Activated CD4-positive, alpha-beta T cell treated with anti-CD3 and anti-CD28 coated beads, Interleukin-2, amount 10 ng/mL, durations not matched to agents 7 days and 5 days (primary cell): ENCODE measurements around the gene KDM4B. TPM values are rescaled to one million over a fixed set of nuclear protein-coding genes. Genes with fewer than 3 reads are reported as not detected.
A peak's percentile ranks its signal among the peaks of the same experiment; 100 is the strongest.

Experiments used
- CTCF ChIA-PET: fragments of 350-600 bp; sonication (Branson Sonifier 250); formaldehyde crosslinking; loops from one replicate; lab custom pipeline; 2021; ENCODE audit warnings: antibody characterized with exemption; lab: Charles Lee
- POLR2A ChIA-PET: fragments of 350-600 bp; sonication (Branson Sonifier 250); formaldehyde crosslinking; loops from one replicate; lab custom pipeline; 2021; ENCODE audit warnings: antibody characterized with exemption; lab: Charles Lee
- DNase-seq: peaks from one replicate; pipeline ENCODE4 v3.0.0-alpha.2; 2020
- H3K27ac Mint-ChIP-seq: one replicate; pipeline ENCODE4 v1.8.0; 2021; ENCODE audit warnings: mild to moderate bottlenecking, moderate library complexity, mixed read lengths
- H3K27me3 Mint-ChIP-seq: one replicate; pipeline ENCODE4 v1.8.0; 2021; ENCODE audit warnings: mixed read lengths
- H3K36me3 Mint-ChIP-seq: one replicate; pipeline ENCODE4 v1.8.0; 2021; ENCODE audit warnings: low read depth, mixed read lengths
- H3K4me1 Mint-ChIP-seq: one replicate; pipeline ENCODE4 v1.8.0; 2021; ENCODE audit warnings: mixed read lengths
- H3K4me3 Mint-ChIP-seq: one replicate; pipeline ENCODE4 v1.8.0; 2021; ENCODE audit warnings: mild to moderate bottlenecking, moderate library complexity, mixed read lengths
- H3K9me3 Mint-ChIP-seq: one replicate; pipeline ENCODE4 v1.8.0; 2021; ENCODE audit warnings: mixed read lengths
- total RNA-seq, 2 experiments: library from RNA; stranded (reverse); gene quantifications; one replicate each; pipeline ENCODE4 v1.2.3, GENCODE V29; 2021

KDM4B gene
- total RNA-seq, 2 experiments from 2014 or later = 37.1 to 40.2 TPM

DNA sequence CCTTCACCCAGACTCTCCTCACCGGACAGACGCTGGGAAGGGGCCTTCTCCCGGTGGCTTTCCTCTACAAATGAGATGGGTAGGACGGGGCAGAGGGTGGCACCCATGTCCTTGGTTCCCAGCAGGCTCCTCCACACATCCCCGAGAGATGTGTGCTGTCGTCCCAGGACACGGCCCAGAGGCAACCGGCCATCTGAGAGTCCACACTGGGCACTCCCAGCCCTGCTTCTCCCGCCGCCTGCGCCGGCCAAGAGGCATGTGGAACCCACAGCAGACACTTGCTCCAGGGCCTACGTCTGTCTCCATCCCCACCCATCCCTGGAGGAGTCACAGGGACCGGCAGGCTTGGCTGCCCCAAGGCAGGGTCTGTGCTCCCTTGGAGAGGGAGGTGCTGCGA is 179.9 kb downstream of the KDM4B start:
- H3K4me3 Mint-ChIP-seq = no peak overlapping the region
- ChIA-PET POLR2A (no interaction called here), CTCF (no interaction called here)
- no peak overlapping the region for H3K27ac Mint-ChIP-seq
- no peaks in the 10 kb centered on the region for H3K9me3 Mint-ChIP-seq
- H3K27me3 Mint-ChIP-seq = no peaks in the 10 kb centered on the region
- no peak for DNase-seq
- no peaks in the 10 kb centered on the region for H3K4me1 Mint-ChIP-seq
- peaks cover 3% of the 10 kb centered on the region for H3K36me3 Mint-ChIP-seq

DNA sequence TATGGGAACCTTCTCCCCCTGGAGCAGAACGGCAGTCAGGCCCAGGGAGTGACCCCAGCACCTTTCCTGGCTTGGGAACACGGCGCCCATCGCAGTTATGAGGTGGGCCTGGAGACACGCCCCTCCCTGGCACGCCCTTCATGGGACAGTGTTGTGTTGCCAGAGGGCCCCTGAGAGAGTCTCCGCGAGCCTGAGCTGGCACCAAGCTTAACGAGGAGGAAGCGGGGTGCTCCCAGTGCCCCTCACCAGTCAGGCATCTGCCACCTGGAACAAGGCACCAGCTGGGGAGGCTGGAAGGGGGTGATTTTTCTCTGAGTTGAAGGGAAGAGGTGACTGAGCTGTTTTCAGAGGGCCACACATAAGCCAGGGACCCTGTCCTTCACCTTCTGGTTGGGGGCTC is 180.6 kb downstream of the KDM4B start:
- ChIA-PET POLR2A (interaction anchor here (0.7 kb wide), 1 partner anchor 1259 kb away, joined by 3 read pairs; no protein-coding TSS in a partner anchor), CTCF (no interaction called here)
- no peak overlapping the region for H3K4me3 Mint-ChIP-seq
- H3K4me1 Mint-ChIP-seq = no peaks in the 10 kb centered on the region
- no peaks in the 10 kb centered on the region for H3K27me3 Mint-ChIP-seq
- H3K27ac Mint-ChIP-seq = no peak overlapping the region
- DNase-seq = no peak
- no peaks in the 10 kb centered on the region for H3K9me3 Mint-ChIP-seq
- peaks cover 3% of the 10 kb centered on the region for H3K36me3 Mint-ChIP-seq

DNA sequence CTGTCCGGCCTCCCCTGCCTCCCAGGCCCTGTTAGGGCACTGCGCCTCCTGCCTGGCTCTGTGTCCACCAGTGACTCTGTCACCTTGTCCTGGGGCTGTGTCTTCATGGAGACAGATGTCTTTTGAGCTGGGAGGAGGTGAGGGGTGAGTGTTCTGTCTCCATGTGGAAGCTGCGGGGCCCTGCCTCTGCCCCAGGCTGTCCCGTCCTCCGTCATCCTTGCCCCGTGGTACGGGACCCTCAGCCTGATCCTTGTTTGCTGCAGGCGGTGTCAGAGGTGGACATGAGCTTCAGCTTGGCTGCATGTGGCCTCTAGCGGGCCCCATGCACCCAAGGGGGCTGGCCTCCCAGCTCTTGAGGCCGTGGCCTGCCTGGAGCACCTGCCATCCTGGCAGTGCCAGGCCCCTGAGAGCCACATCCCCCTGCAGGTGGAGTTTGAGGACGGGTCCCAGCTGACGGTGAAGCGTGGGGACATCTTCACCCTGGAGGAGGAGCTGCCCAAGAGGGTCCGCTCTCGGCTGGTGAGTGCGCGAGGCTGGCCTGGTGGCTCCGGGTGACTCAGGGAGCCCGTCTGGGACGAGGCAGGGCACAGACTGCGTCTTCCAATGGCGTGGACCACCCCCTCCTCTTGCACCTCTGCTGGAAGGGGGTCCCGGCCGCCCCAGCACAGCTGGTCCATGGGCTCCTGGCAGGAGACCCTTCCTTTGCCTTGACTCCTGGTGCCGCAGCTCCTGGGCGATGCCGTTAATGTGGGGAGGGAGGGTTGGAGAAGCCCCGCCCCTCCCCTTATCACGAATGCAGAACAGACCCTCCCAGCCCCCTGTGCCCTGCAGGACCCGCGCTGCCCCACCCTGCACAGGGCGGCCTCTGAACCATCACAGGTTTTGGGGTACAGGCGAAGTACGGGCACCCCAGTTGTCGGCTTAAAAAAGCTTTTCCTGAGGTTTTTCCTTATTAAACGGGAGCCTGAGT is 181.3 kb downstream of the KDM4B start:
- no peak for DNase-seq
- H3K27ac Mint-ChIP-seq = no peak overlapping the region
- no peaks in the 10 kb centered on the region for H3K27me3 Mint-ChIP-seq
- no peaks in the 10 kb centered on the region for H3K4me1 Mint-ChIP-seq
- peaks cover 3% of the 10 kb centered on the region for H3K36me3 Mint-ChIP-seq
- ChIA-PET POLR2A (interaction anchor here (0.7 kb wide), 1 partner anchor 1260 kb away, joined by 3 read pairs; no protein-coding TSS in a partner anchor), CTCF (no interaction called here)
- H3K9me3 Mint-ChIP-seq = no peaks in the 10 kb centered on the region
- no peak overlapping the region for H3K4me3 Mint-ChIP-seq

DNA sequence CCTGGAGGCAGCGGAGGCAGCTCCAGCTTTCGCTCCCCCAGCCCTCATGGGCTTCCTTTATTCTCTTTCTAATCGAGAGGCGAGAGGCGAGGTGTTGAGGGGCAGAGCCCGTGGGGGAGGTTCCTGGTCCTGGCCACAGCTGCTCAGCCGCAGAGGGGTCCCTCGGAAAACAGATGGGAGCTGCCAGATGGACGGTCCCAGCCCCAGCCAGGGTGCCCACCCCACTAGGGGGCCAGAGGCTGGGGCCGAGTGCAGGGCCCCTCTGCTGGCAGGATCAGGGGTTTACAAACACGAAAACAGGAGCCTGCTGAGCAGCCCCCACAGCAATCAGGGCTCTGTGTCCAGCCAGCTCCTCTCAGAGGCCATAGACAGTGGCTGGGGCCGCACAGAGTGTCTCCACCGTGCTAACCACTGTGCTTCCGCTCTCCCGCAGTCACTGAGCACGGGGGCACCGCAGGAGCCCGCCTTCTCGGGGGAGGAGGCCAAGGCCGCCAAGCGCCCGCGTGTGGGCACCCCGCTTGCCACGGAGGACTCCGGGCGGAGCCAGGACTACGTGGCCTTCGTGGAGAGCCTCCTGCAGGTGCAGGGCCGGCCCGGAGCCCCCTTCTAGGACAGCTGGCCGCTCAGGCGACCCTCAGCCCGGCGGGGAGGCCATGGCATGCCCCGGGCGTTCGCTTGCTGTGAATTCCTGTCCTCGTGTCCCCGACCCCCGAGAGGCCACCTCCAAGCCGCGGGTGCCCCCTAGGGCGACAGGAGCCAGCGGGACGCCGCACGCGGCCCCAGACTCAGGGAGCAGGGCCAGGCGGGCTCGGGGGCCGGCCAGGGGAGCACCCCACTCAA is 182.2 kb downstream of the KDM4B start:
- no peak for DNase-seq

DNA sequence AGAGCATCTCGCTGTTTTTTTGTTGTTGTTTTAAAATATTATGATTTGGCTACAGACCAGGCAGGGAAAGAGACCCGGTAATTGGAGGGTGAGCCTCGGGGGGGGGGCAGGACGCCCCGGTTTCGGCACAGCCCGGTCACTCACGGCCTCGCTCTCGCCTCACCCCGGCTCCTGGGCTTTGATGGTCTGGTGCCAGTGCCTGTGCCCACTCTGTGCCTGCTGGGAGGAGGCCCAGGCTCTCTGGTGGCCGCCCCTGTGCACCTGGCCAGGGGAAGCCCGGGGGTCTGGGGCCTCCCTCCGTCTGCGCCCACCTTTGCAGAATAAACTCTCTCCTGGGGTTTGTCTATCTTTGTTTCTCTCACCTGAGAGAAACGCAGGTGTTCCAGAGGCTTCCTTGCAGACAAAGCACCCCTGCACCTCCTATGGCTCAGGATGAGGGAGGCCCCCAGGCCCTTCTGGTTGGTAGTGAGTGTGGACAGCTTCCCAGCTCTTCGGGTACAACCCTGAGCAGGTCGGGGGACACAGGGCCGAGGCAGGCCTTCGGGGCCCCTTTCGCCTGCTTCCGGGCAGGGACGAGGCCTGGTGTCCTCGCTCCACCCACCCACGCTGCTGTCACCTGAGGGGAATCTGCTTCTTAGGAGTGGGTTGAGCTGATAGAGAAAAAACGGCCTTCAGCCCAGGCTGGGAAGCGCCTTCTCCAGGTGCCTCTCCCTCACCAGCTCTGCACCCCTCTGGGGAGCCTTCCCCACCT is 183.3 kb downstream of the KDM4B start:
- Mint-ChIP-seq H3K27ac (no peak overlapping the region), H3K4me3 (no peak overlapping the region), H3K36me3 (no peaks in the 10 kb centered on the region), H3K27me3 (no peaks in the 10 kb centered on the region), H3K4me1 (no peaks in the 10 kb centered on the region), H3K9me3 (no peaks in the 10 kb centered on the region)
- CTCF ChIA-PET = no interaction called here
- POLR2A ChIA-PET = no interaction called here
- no peak for DNase-seq

More for the DNA sequence above, 182.2 kb downstream of the KDM4B start:
- POLR2A ChIA-PET = no interaction called here
- H3K4me1 Mint-ChIP-seq = no peaks in the 10 kb centered on the region
- no peak overlapping the region for H3K4me3 Mint-ChIP-seq
- no peaks in the 10 kb centered on the region for H3K9me3 Mint-ChIP-seq
- H3K27me3 Mint-ChIP-seq = no peaks in the 10 kb centered on the region
- no peak overlapping the region for H3K27ac Mint-ChIP-seq
- CTCF ChIA-PET = interaction anchor here (0.5 kb wide), 1 partner anchor 948 kb away, joined by 3 read pairs; no protein-coding TSS in a partner anchor
- H3K36me3 Mint-ChIP-seq = peaks cover 3% of the 10 kb centered on the region

DNA sequence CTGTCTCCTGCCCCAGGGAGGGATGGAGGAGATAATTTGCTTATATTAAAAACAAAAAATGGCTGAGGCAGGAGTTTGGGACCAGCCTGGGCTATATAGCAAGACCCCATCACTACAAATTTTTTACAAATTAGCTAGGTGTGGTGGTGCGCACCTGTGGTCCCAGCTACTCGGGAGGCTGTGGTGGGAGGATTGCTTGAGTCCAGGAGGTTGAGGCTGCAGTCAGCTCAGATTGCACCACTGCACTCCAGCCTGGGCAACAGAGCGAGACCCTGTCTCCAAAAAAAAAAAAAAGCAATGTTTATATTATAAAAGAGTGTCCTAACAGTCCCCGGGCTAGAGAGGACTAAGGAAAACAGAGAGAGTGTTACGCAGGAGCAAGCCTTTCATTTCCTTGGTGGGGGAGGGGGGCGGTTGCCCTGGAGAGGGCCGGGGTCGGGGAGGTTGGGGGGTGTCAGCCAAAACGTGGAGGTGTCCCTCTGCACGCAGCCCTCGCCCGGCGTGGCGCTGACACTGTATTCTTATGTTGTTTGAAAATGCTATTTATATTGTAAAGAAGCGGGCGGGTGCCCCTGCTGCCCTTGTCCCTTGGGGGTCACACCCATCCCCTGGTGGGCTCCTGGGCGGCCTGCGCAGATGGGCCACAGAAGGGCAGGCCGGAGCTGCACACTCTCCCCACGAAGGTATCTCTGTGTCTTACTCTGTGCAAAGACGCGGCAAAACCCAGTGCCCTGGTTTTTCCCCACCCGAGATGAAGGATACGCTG is 184.0 kb downstream of the KDM4B start:
- H3K4me3 Mint-ChIP-seq = no peak overlapping the region
- peaks cover 2% of the 10 kb centered on the region for H3K36me3 Mint-ChIP-seq
- H3K27ac Mint-ChIP-seq = no peak overlapping the region
- ChIA-PET POLR2A (no interaction called here), CTCF (interaction anchor here (1.5 kb wide), 1 partner anchor 21 kb away, joined by 3 read pairs; no protein-coding TSS in a partner anchor)
- peaks cover 3% of the 10 kb centered on the region for H3K9me3 Mint-ChIP-seq
- H3K27me3 Mint-ChIP-seq = no peaks in the 10 kb centered on the region
- DNase-seq = no peak
- H3K4me1 Mint-ChIP-seq = no peaks in the 10 kb centered on the region

DNA sequence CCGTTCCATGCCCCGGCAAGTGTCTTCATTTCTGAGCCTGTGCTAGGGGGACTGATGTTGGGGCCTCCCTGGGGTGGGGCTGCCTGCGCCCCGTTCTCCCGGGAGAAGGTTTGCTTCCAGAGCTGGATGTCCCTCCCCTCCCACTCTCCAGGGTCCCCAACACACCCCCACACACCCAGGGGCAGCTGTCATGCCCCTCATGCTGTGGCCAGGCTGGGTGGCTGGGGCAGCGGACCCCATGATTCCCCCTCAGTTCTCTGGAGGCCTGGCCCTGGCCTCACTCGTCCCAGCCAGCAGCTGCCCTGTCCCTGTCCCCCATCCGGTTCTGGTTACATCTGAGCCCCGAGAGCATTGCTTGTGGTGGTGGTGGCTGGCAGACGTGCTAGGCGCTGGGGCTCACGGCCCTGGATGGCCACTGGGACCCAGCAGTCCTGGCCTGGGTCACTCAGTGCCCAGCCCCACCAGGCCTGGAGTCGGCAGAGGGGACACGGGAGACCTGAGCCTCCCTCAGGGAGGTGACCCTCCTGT is 184.8 kb downstream of the KDM4B start:
- no peak for DNase-seq
- ChIA-PET POLR2A (no interaction called here), CTCF (interaction anchor here (1.5 kb wide), 1 partner anchor 21 kb away, joined by 3 read pairs; no protein-coding TSS in a partner anchor)
- Mint-ChIP-seq H3K27me3 (no peaks in the 10 kb centered on the region), H3K4me3 (no peak overlapping the region), H3K9me3 (peaks cover 7% of the 10 kb centered on the region), H3K27ac (no peak overlapping the region), H3K4me1 (no peaks in the 10 kb centered on the region), H3K36me3 (peaks cover 2% of the 10 kb centered on the region)

DNA sequence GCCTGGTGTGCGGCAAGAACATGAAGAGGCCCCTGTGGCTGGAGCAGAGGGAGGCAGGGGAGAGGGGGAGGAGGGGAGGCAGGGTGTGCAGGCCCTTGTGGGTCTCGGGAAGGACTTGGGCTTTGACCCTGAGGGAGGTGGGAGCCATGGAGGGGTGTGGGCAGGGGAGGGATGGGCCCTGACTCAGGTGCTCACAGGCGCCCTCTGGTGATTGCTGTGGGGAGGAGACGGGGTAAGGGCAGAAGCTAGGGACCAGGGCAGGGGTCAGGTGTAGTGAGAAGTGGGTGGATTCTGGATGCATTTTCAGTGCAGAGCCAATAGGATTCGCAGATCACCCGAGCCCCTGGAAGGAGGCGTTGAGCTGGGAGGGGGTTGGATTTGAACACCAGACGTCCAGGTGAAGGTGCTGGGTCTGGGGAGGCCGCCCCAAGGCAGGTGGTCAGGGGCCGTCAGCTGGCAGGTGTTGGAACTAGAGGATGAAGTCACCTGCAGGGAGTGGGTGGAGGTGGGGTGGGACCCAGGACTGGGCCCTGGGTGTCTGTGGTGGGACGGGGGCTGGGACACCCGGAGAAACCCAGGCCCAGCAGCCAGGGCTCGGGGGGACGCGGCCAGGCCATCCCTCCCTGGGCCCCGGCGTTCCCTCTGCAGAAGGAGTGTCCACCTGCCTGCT is 185.4 kb downstream of the KDM4B start:
- no peaks in the 10 kb centered on the region for H3K27me3 Mint-ChIP-seq
- H3K4me1 Mint-ChIP-seq = no peaks in the 10 kb centered on the region
- H3K4me3 Mint-ChIP-seq = no peak overlapping the region
- ChIA-PET CTCF (interaction anchor here (0.6 to 1.5 kb wide), 2 partner anchors 13 to 22 kb away, joined by 3 read pairs; no protein-coding TSS in a partner anchor), POLR2A (no interaction called here)
- H3K27ac Mint-ChIP-seq = no peak overlapping the region
- peak; percentile 53 for DNase-seq
- peaks cover 9% of the 10 kb centered on the region for H3K9me3 Mint-ChIP-seq
- H3K36me3 Mint-ChIP-seq = peaks cover 2% of the 10 kb centered on the region

DNA sequence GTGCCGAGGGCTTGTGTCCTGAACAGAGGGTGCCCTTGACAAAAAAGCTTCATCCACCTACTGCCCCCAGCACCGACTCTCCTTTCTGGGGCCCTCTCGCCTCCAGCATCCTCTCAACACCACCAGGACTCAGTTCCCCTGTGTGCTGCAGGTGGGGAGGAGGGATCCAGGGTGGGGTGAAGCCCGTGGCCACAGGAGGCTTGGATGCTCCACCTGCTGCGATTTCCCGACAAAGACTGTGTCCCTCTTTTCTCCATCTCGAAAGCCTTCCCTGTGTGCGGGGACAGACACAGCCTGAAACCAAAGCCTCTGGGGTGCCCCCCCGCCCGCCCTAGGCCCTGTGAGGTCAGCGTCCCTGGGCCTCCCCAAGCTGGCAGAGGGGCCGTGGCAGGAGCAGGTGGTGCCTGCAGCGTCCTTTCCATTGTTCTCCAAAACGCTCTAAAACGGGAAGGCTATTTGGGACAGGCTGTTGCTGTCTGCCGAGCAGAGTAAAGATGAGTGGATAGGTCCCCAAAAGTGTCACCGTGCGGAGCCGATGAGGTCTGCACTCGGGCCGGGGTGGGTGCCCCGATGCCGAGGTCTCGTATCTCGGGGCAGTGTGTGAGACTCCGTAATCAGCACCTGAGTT is 186.0 kb downstream of the KDM4B start:
- no peak overlapping the region for H3K27ac Mint-ChIP-seq
- H3K9me3 Mint-ChIP-seq = peaks cover 9% of the 10 kb centered on the region
- no peaks in the 10 kb centered on the region for H3K27me3 Mint-ChIP-seq
- ChIA-PET POLR2A (no interaction called here), CTCF (interaction anchor here (0.6 kb wide), 1 partner anchor 12 kb away, joined by 3 read pairs; no protein-coding TSS in a partner anchor)
- peaks cover 2% of the 10 kb centered on the region for H3K36me3 Mint-ChIP-seq
- H3K4me3 Mint-ChIP-seq = no peak overlapping the region
- H3K4me1 Mint-ChIP-seq = no peaks in the 10 kb centered on the region
- no peak for DNase-seq

DNA sequence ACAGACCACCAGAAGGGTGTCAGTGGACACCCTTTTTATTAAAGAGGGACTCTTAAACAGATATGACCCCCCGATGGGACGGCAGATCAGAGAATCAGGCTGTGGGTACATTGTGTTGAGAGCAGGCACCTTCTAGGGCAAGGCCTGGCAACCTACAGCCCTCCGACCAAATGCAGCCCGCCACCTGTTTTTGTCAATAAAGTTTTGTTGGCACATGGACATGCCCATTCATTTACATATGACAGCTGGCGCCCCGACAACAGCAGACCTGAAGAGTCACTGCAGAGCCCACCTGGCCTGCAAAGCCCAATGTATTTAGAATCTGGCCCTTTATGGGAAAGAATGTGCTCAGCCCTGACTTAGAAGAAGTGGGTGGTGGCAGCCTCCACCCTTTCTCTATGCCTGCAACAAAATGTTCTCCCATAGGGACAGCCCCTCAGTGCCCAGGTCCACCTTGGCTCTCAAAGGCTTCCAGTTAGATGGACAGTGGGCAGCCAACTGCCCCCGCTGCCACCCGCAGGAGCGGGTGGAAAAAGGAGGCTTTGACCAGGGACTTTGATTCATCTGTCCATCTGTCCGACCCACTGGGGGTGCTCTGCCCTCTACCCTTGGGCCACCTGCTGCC is 186.8 kb downstream of the KDM4B start:
- H3K27ac Mint-ChIP-seq = no peak overlapping the region
- H3K27me3 Mint-ChIP-seq = no peaks in the 10 kb centered on the region
- ChIA-PET POLR2A (no interaction called here), CTCF (no interaction called here)
- peaks cover 9% of the 10 kb centered on the region for H3K9me3 Mint-ChIP-seq
- H3K4me1 Mint-ChIP-seq = no peaks in the 10 kb centered on the region
- H3K4me3 Mint-ChIP-seq = no peak overlapping the region
- DNase-seq = no peak
- H3K36me3 Mint-ChIP-seq = peaks cover 2% of the 10 kb centered on the region
